Liver (tissue), 9 donors: Measurements from ENCODE around the gene CTBS. TPM values are rescaled to one million over a fixed set of nuclear protein-coding genes. Genes with fewer than 3 reads are reported as not detected.
A peak's percentile ranks its signal among the peaks of the same experiment; 100 is the strongest.

Experiments
- DNase-seq: peaks from one replicate; pipeline ENCODE4 v3.0.0-alpha.2; 2017; ENCODE audit warnings: low spot score
- H3K27ac ChIP-seq, 2 donors: one replicate each; pipeline ENCODE4 v1.7.0; 2013; ENCODE audit warnings: inconsistent platforms in 2 of 2, low read length in 2 of 2, control low read depth in 1 of 2, low read depth in 1 of 2, mild to moderate bottlenecking in 1 of 2
- H3K27me3 ChIP-seq, 4 donors: one replicate each; pipeline versions ENCODE4 v1.6.1 to v1.7.0; 2013; ENCODE audit warnings: low read length in 3 of 4, inconsistent platforms in 1 of 4, mild to moderate bottlenecking in 1 of 4, moderate library complexity in 1 of 4; ENCODE audit not compliant: control insufficient read depth in 4 of 4, insufficient read depth in 4 of 4
- H3K36me3 ChIP-seq, 4 donors: one replicate each; pipeline versions ENCODE4 v1.6.1 to v1.7.0; 2013; ENCODE audit warnings: low read length in 3 of 4, mild to moderate bottlenecking in 3 of 4, low read depth in 1 of 4, moderate library complexity in 1 of 4; ENCODE audit not compliant: control insufficient read depth in 4 of 4, insufficient read depth in 3 of 4
- H3K4me1 ChIP-seq, 4 donors: one replicate each; pipeline versions ENCODE4 v1.6.1 to v1.7.0; 2013; ENCODE audit warnings: low read length in 3 of 4, mild to moderate bottlenecking in 3 of 4, moderate library complexity in 1 of 4; ENCODE audit not compliant: control insufficient read depth in 4 of 4, insufficient read depth in 4 of 4
- H3K4me3 ChIP-seq, 3 donors: one replicate each; pipeline versions ENCODE4 v1.6.1 to v1.7.0; 2013; ENCODE audit warnings: low read length in 3 of 3, control low read depth in 1 of 3, low read depth in 1 of 3, mild to moderate bottlenecking in 1 of 3
- H3K9ac ChIP-seq, 2 donors: one replicate each; pipeline ENCODE4 v1.7.0; 2013; ENCODE audit warnings: low read length in 2 of 2, mild to moderate bottlenecking in 2 of 2, moderate library complexity in 2 of 2, control low read depth in 1 of 2, low read depth in 1 of 2
- H3K9me3 ChIP-seq, 4 donors: one replicate each; pipeline versions ENCODE4 v1.6.1 to v1.7.0; 2013; ENCODE audit warnings: low read length in 3 of 4; ENCODE audit not compliant: control insufficient read depth in 4 of 4
- CTCF ChIP-seq: fragments of 150-350 bp; IDR thresholded peaks from 2 replicates; pipeline ENCODE4 v1.5.1; 2017; ENCODE audit warnings: improper control_type of control experiment, low read depth, low read length; ENCODE audit not compliant: missing input control
- EGR1 ChIP-seq, 2 donors: IDR thresholded peaks; 2 replicates each; pipeline ENCODE4 v1.6.1; 2016 to 2018; ENCODE audit warnings: antibody characterized with exemption in 2 of 2, low read depth in 2 of 2
- GABPA ChIP-seq, 2 donors: IDR thresholded peaks in 1 of 2; conservative IDR thresholded peaks in 1 of 2; 2 replicates each; pipeline ENCODE4 v1.6.1; 2016; ENCODE audit warnings: antibody characterized with exemption in 2 of 2, mild to moderate bottlenecking in 1 of 2, moderate library complexity in 1 of 2
- HNF4A ChIP-seq, 2 donors: conservative IDR thresholded peaks; 2 replicates each; pipeline ENCODE4 v1.6.1; 2016; ENCODE audit warnings: antibody characterized with exemption in 2 of 2, mild to moderate bottlenecking in 2 of 2
- HNF4G ChIP-seq: IDR thresholded peaks from 2 replicates; pipeline ENCODE4 v1.6.1; 2016; ENCODE audit warnings: antibody characterized with exemption
- JUND ChIP-seq, 2 donors: IDR thresholded peaks; 2 replicates each; pipeline ENCODE4 v1.6.1; 2016; ENCODE audit warnings: antibody characterized with exemption in 2 of 2
- MAX ChIP-seq: IDR thresholded peaks from 2 replicates; pipeline ENCODE4 v1.6.1; 2016; ENCODE audit warnings: antibody characterized with exemption
- NR2F2 ChIP-seq: IDR thresholded peaks from 2 replicates; pipeline ENCODE4 v1.6.1; 2016; ENCODE audit warnings: antibody characterized with exemption
- RAD21 ChIP-seq, 2 donors: IDR thresholded peaks; 2 replicates each; pipeline ENCODE4 v1.6.1; 2016; ENCODE audit warnings: antibody characterized with exemption in 2 of 2, mild to moderate bottlenecking in 2 of 2
- RXRA ChIP-seq, 2 donors: IDR thresholded peaks; 2 replicates each; pipeline ENCODE4 v1.6.1; 2017 to 2018; ENCODE audit warnings: antibody characterized with exemption in 2 of 2, mild to moderate bottlenecking in 1 of 2
- TAF1 ChIP-seq: conservative IDR thresholded peaks from 2 replicates; pipeline ENCODE4 v1.6.1; 2016; ENCODE audit warnings: antibody characterized with exemption, mild to moderate bottlenecking
- YY1 ChIP-seq: IDR thresholded peaks from 2 replicates; pipeline ENCODE4 v1.6.1; 2016; ENCODE audit warnings: antibody characterized with exemption, mild to moderate bottlenecking
- ZBTB33 ChIP-seq: IDR thresholded peaks from 2 replicates; pipeline ENCODE4 v1.6.1; 2016; ENCODE audit warnings: antibody characterized with exemption
- WGBS: extraction: QIAGEN DNeasy Blood & Tissue Kit; methylation state at CpG from one replicate; pipeline ENCODE4 v1.1.7; 2013; 5-methylcytosine and 5-hydroxymethylcytosine counted together
- polyA plus RNA-seq, 2 donors: library from polyadenylated mRNA; stranded (reverse) in 1 of 2; unstranded in 1 of 2; fragments of 200-250 nt in 1 of 2; fragments of >200 nt in 1 of 2; fragmentation: Nextera tagmentation in 1 of 2; extraction: Ambion mirVana in 1 of 2; gene quantifications; one replicate each; pipeline versions ENCODE4 v1.2.1 to v1.2.3, GENCODE V29; 2013 to 2015
- total RNA-seq, 2 donors: library from RNA; depleted of rRNA; stranded (reverse); fragments of >200 nt; gene quantifications; one replicate each; pipeline ENCODE4 v1.2.3, GENCODE V29; 2014
- donor health status: healthy.
- donor health status: healthy.
- donor health status: healthy.
- donor health status: healthy.
- donor health status: healthy.

Gene CTBS
- total and polyA plus RNA-seq, 4 donors, result 8.5 to 26.9 (median 19.9) TPM

- H3K4me3 ChIP-seq, result no peak overlapping the region
- H3K4me1 ChIP-seq, result no peaks in the 10 kb centered on the region
- H3K9me3 ChIP-seq, result peaks cover 0 to 4% (median under 1%) of the 10 kb centered on the region in 4 donors
- TF ChIP-seq RXRA (IDR thresholded peaks at IDR 0.05) (no peak), NR2F2 (no peak), HNF4G (no peak), YY1 (no peak), CTCF (no peak), EGR1 (IDR thresholded peaks at IDR 0.05; ENCODE audit: low read depth in 2 of 2) (no peak), RAD21 (IDR thresholded peaks at IDR 0.05) (no peak), MAX (no peak), GABPA (IDR thresholded peaks at IDR 0.05 in 1 of 2, conservative IDR thresholded peaks at IDR 0.05 in 1 of 2) (no peak), JUND (IDR thresholded peaks at IDR 0.05) (no peak)
- no peak overlapping the region for H3K27ac ChIP-seq
- H3K27me3 ChIP-seq, result no peaks in the 10 kb centered on the region
- 89% methylated on average over 3 of the region's 3 CpGs for WGBS
- no peak overlapping the region for H3K9ac ChIP-seq
- no peaks in the 10 kb centered on the region for H3K36me3 ChIP-seq
- no peak for DNase-seq
Measured at GRCh38 chr1:84581648-84582047, 7.4 kb upstream of the CTBS start.

GRCh38 chr1:84574936-84575335, 696 bp upstream of the CTBS start:
- Histone ChIP-seq H3K36me3 (peaks cover 0 to 2% (median 0%) of the 10 kb centered on the region in 4 donors), H3K27ac (peak overlapping the region in 1 of 2 donors; percentile 42), H3K4me3 (peak overlapping the region; percentile 51 to 87 (median 70)), H3K4me1 (peaks cover 0 to 12% (median 4%) of the 10 kb centered on the region in 4 donors), H3K9me3 (no peaks in the 10 kb centered on the region), H3K27me3 (no peaks in the 10 kb centered on the region), H3K9ac (no peak overlapping the region)
- WGBS, result 83% methylated on average over 7 of the region's 7 CpGs
- TF ChIP-seq ZBTB33, result no peak
- DNase-seq, result no peak

GRCh38 chr1:84573481-84573966, 716 bp downstream of the CTBS start:
- H3K4me3 ChIP-seq, result peak overlapping the region; percentile 81 to 87 (median 81)
- peak overlapping the region; percentile 94 to 99 for H3K27ac ChIP-seq
- peaks cover 0 to 12% (median 4%) of the 10 kb centered on the region in 4 donors for H3K4me1 ChIP-seq
- H3K9me3 ChIP-seq, result no peaks in the 10 kb centered on the region
- 1% methylated on average over 5 of the region's 5 CpGs for WGBS
- H3K36me3 ChIP-seq, result peaks cover 0 to 16% (median 4%) of the 10 kb centered on the region in 4 donors
- TF ChIP-seq HNF4G, result no peak
- TF ChIP-seq HNF4A (conservative IDR thresholded peaks at IDR 0.05), result peak; percentile 45 to 46
- TF ChIP-seq TAF1, result peak; percentile 0
- no peaks in the 10 kb centered on the region for H3K27me3 ChIP-seq
- peak overlapping the region; percentile 95 to 97 for H3K9ac ChIP-seq
- no peak for DNase-seq
